CD14-positive monocyte (primary cell): Measurements from ENCODE around the gene WBP2NL. TPM values are rescaled to one million over a fixed set of nuclear protein-coding genes. Genes with fewer than 3 reads are reported as not detected.

Experiments
- DNase-seq, 3 donors: peaks; one replicate each; pipeline ENCODE4 v3.0.0-alpha.2; 2011 to 2022
- H2AFZ ChIP-seq: 2 replicates; pipeline ENCODE4 v1.6.0; 2012; ENCODE audit warnings: mild to moderate bottlenecking, low read depth, low read length, inconsistent platforms; ENCODE audit not compliant: insufficient read depth, poor library complexity, severe bottlenecking
- H3K27ac ChIP-seq, 2 donors: 1 replicate in 1 of 2; 2 replicates in 1 of 2; pipeline ENCODE4 v1.5.1; 2012 to 2013; ENCODE audit warnings: low read length in 2 of 2, control low read depth in 1 of 2, inconsistent platforms in 1 of 2, low read depth in 1 of 2, mild to moderate bottlenecking in 1 of 2
- H3K27me3 ChIP-seq, 2 donors: one replicate each; pipeline versions ENCODE4 v1.6.0 to v1.6.1; 2011 to 2013; ENCODE audit warnings: low read length in 2 of 2; ENCODE audit not compliant: control insufficient read depth in 2 of 2, insufficient read depth in 2 of 2
- H3K36me3 ChIP-seq, 2 donors: replicated peaks in 1 of 2; 1 replicate in 1 of 2; 2 replicates in 1 of 2; pipeline versions ENCODE4 v1.5.1 to v1.6.1; 2012 to 2013; ENCODE audit warnings: low read length in 2 of 2, control low read depth in 1 of 2, inconsistent platforms in 1 of 2, mild to moderate bottlenecking in 1 of 2; ENCODE audit not compliant: insufficient read depth in 2 of 2, control insufficient read depth in 1 of 2
- H3K4me1 ChIP-seq, 2 donors: 1 replicate in 1 of 2; 2 replicates in 1 of 2; pipeline versions ENCODE4 v1.5.1 to v1.6.1; 2012 to 2013; ENCODE audit warnings: low read length in 2 of 2, control low read depth in 1 of 2, inconsistent platforms in 1 of 2, mild to moderate bottlenecking in 1 of 2, moderate library complexity in 1 of 2; ENCODE audit not compliant: insufficient read depth in 2 of 2, control insufficient read depth in 1 of 2
- H3K4me2 ChIP-seq: replicated peaks from 2 replicates; pipeline ENCODE3; 2012; ENCODE audit warnings: low read length, moderate library complexity, mild to moderate bottlenecking; ENCODE audit not compliant: poor library complexity, severe bottlenecking; ENCODE audit errors: extremely low read depth
- H3K4me3 ChIP-seq, 3 experiments: fragments of 200-600 bp in 1 of 3; sonication (generic) in 1 of 3; replicated peaks in 1 of 3; 1 replicate in 2 of 3; 2 replicates in 1 of 3; pipeline ENCODE4 v1.5.1; 2011 to 2013; ENCODE audit warnings: low read length in 3 of 3, mild to moderate bottlenecking in 3 of 3, control low read depth in 2 of 3, low read depth in 2 of 3, inconsistent platforms in 1 of 3, moderate library complexity in 1 of 3
- H3K79me2 ChIP-seq: 2 replicates; pipeline ENCODE4 v1.6.0; 2012; ENCODE audit warnings: mild to moderate bottlenecking, control low read depth, inconsistent platforms, low read length, moderate library complexity; ENCODE audit not compliant: insufficient read depth
- H3K9ac ChIP-seq: 2 replicates; pipeline ENCODE4 v1.6.0; 2017; ENCODE audit warnings: low read length, mild to moderate bottlenecking; ENCODE audit not compliant: insufficient read depth, poor library complexity, severe bottlenecking
- H3K9me3 ChIP-seq, 2 donors: replicated peaks in 1 of 2; 1 replicate in 1 of 2; 2 replicates in 1 of 2; pipeline versions ENCODE4 v1.5.1 to v1.6.1; 2012 to 2013; ENCODE audit warnings: low read length in 2 of 2, control low read depth in 1 of 2; ENCODE audit not compliant: control insufficient read depth in 1 of 2, insufficient read depth in 1 of 2
- H4K20me1 ChIP-seq: 2 replicates; pipeline ENCODE4 v1.6.0; 2012; ENCODE audit warnings: mild to moderate bottlenecking, low read length, control low read depth, moderate library complexity; ENCODE audit not compliant: insufficient read depth
- H3K27ac Mint-ChIP-seq, 7 donors: one replicate each; pipeline ENCODE4 v1.8.0; 2020; ENCODE audit warnings: mild to moderate bottlenecking in 7 of 7, mixed read lengths in 7 of 7, moderate library complexity in 6 of 7, inconsistent platforms in 2 of 7
- H3K27me3 Mint-ChIP-seq, 3 donors: one replicate each; pipeline ENCODE4 v1.8.0; 2021 to 2022; ENCODE audit warnings: low read depth in 3 of 3, mild to moderate bottlenecking in 3 of 3, mixed read lengths in 3 of 3, moderate library complexity in 3 of 3, inconsistent platforms in 1 of 3
- H3K36me3 Mint-ChIP-seq, 2 donors: one replicate each; pipeline ENCODE4 v1.8.0; 2020; ENCODE audit warnings: mixed read lengths in 2 of 2, inconsistent platforms in 1 of 2, mild to moderate bottlenecking in 1 of 2
- H3K4me1 Mint-ChIP-seq: one replicate; pipeline ENCODE4 v1.8.0; 2020; ENCODE audit warnings: mild to moderate bottlenecking, mixed read lengths
- H3K4me3 Mint-ChIP-seq, 2 donors: one replicate each; pipeline ENCODE4 v1.8.0; 2020; ENCODE audit warnings: mild to moderate bottlenecking in 2 of 2, mixed read lengths in 2 of 2, moderate library complexity in 1 of 2
- H3K9me3 Mint-ChIP-seq, 7 donors: one replicate each; pipeline ENCODE4 v1.8.0; 2020 to 2022; ENCODE audit warnings: mixed read lengths in 7 of 7, mild to moderate bottlenecking in 6 of 7, moderate library complexity in 6 of 7, inconsistent platforms in 2 of 7
- CTCF ChIP-seq: fragments of 200-600 bp; IDR thresholded peaks from one replicate; pipeline ENCODE4 v1.8.0; 2022; ENCODE audit warnings: antibody characterized with exemption, mild to moderate bottlenecking
- whole genome bisulfite sequencing: methylation state at CpG from one replicate; pipeline ENCODE4 v1.1.5; 2013; ENCODE audit warnings: missing lambda C conversion rate; ENCODE audit not compliant: insufficient coverage; 5-methylcytosine and 5-hydroxymethylcytosine counted together
- intact Hi-C, 2 donors: fragments of 100-400 bp; cut with micrococcal nuclease; formaldehyde crosslinking; loops; one replicate each; pipeline versions ENCODE4 v1.15.0 to v1.15.1; 2023
- polyA plus RNA-seq, 3 donors: library from polyadenylated mRNA; depleted of rRNA in 1 of 3; unstranded in 2 of 3; stranded (reverse) in 1 of 3; fragments of 300-500 nt in 2 of 3; fragments of >200 nt in 1 of 3; fragmentation: Illumina TruSeq in 2 of 3; gene quantifications; 1 replicate in 2 of 3; 2 replicates in 1 of 3; pipeline ENCODE4 v1.2.3, GENCODE V29; 2012 to 2021

The WBP2NL gene
- polyA plus RNA-seq, 3 donors, result 0.48 to 0.83 (median 0.71) TPM

GRCh38 chr22:42021571-42021970, 23.0 kb downstream of the WBP2NL start:
- Histone ChIP-seq H3K9ac (no peak overlapping the region), H3K4me2 (no peak overlapping the region), H3K79me2 (no peaks in the 10 kb centered on the region), H3K9me3 (no peaks in the 10 kb centered on the region), H3K27me3 (peaks cover 0 to 3% of the 10 kb centered on the region in 2 donors), H3K4me1 (peaks cover 8 to 10% of the 10 kb centered on the region in 2 donors), H4K20me1 (no peaks in the 10 kb centered on the region), H3K27ac (no peak overlapping the region), H2AFZ (no peak overlapping the region), H3K36me3 (no peaks in the 10 kb centered on the region), H3K4me3 (no peak overlapping the region)
- WGBS, result 88% methylated on average over 1 of the region's 2 CpGs
- H3K9me3 Mint-ChIP-seq, result peaks cover 0 to 2% (median 0%) of the 10 kb centered on the region in 7 donors
- intact Hi-C loops, result no loop called here
- no peaks in the 10 kb centered on the region for H3K36me3 Mint-ChIP-seq
- peaks cover 8% of the 10 kb centered on the region for H3K4me1 Mint-ChIP-seq
- no peak for DNase-seq
- no peak overlapping the region for H3K4me3 Mint-ChIP-seq
- no peak overlapping the region for H3K27ac Mint-ChIP-seq
- TF ChIP-seq CTCF, result no peak
- H3K27me3 Mint-ChIP-seq, result peaks cover 4 to 13% (median 6%) of the 10 kb centered on the region in 3 donors

GRCh38 chr22:42022162-42022847, 23.7 kb downstream of the WBP2NL start:
- Histone ChIP-seq H3K79me2 (no peaks in the 10 kb centered on the region), H3K27me3 (no peaks in the 10 kb centered on the region), H3K4me2 (peak overlapping the region; percentile 10), H3K9ac (no peak overlapping the region), H3K27ac (no peak overlapping the region), H3K4me1 (peaks cover 8 to 10% of the 10 kb centered on the region in 2 donors), H3K9me3 (no peaks in the 10 kb centered on the region), H4K20me1 (no peaks in the 10 kb centered on the region), H3K4me3 (no peak overlapping the region), H2AFZ (no peak overlapping the region), H3K36me3 (no peaks in the 10 kb centered on the region)
- peaks cover 0 to 2% (median 0%) of the 10 kb centered on the region in 7 donors for H3K9me3 Mint-ChIP-seq
- no peaks in the 10 kb centered on the region for H3K36me3 Mint-ChIP-seq
- intact Hi-C loops, result no loop called here
- no CpG with 5 or more reads among the region's 2 CpGs for WGBS
- H3K4me3 Mint-ChIP-seq, result no peak overlapping the region
- H3K4me1 Mint-ChIP-seq, result peaks cover 8% of the 10 kb centered on the region
- no peak for TF ChIP-seq CTCF
- H3K27ac Mint-ChIP-seq, result peak overlapping the region in 2 of 7 donors; percentile 55 to 71
- H3K27me3 Mint-ChIP-seq, result peaks cover 0 to 9% (median under 1%) of the 10 kb centered on the region in 3 donors
- DNase-seq, result peak; percentile 19 to 38 (median 19)
